GM21360 (cell line): ENCODE data around the gene NOTUM.
"Not testable (repeated sequence)": the region's sequence is repeated elsewhere in the genome, so short reads cannot be mapped to it uniquely, and the experiment has no call there.

Source experiments
- ATAC-seq: cut with Tn5 transposase; IDR thresholded peaks from one replicate; pipeline ENCODE4 v1.9.1; 2021; ENCODE audit warnings: mild to moderate bottlenecking, moderate library complexity; ENCODE audit not compliant: unreplicated experiment

The NOTUM gene

DNA sequence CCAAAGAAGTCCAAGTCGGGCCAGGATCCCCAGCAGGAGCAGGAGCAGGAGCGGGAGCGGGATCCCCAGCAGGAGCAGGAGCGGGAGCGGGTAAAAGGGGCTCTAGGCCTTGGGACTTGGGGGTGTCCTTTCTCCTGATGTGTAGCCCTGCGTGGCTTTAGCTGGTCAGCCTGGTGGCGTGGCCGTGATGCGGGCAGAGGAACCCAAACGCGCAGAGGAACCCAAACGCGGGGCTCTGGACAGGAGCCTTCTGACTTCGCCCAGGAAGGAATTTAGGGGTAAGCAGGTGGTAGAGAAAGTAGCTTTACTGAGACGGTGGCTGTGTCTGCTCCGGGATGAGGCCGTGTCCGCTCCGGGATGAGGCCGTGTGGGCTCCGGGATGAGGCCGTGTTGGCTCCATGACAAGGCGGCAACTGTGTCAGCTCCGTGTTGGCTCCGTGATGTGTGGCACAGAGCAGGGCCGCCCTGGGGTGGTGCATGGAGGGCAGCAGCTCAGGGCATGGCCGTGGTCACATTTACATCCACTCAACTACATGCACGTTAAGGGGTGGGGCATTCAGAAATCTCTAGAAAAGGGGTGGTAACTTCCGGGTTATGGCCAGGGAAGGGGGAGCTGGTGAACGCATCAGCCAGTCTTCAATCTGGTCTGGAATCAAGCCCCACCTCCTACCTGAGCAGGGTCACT lies 35.9 kb upstream of the NOTUM start:
- ATAC-seq: no peak

DNA sequence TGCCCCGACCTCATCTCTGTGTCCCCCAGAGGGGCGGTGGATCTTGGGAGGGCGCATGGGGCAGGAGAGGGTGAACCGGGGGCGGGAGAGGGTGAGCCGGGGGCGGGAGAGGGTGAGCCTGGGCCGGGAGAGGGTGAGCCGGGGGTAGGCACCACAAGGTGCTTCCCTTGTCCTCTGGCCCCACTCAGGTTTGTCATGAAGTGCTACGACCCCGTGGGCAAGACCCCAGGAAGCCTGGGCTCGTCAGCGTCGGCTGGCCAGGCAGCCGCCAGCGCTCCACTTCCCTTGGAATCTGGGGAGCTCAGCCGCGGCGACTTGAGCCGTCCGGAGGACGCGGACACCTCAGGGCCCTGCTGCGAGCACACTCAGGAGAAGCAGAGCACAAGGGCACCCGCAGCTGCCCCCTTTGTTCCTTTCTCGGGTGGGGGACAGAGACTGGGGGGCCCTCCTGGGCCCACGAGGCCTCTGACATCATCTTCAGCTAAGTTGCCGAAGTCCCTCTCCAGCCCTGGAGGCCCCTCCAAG lies 35.3 kb upstream of the NOTUM start:
- ATAC-seq: no peak

DNA sequence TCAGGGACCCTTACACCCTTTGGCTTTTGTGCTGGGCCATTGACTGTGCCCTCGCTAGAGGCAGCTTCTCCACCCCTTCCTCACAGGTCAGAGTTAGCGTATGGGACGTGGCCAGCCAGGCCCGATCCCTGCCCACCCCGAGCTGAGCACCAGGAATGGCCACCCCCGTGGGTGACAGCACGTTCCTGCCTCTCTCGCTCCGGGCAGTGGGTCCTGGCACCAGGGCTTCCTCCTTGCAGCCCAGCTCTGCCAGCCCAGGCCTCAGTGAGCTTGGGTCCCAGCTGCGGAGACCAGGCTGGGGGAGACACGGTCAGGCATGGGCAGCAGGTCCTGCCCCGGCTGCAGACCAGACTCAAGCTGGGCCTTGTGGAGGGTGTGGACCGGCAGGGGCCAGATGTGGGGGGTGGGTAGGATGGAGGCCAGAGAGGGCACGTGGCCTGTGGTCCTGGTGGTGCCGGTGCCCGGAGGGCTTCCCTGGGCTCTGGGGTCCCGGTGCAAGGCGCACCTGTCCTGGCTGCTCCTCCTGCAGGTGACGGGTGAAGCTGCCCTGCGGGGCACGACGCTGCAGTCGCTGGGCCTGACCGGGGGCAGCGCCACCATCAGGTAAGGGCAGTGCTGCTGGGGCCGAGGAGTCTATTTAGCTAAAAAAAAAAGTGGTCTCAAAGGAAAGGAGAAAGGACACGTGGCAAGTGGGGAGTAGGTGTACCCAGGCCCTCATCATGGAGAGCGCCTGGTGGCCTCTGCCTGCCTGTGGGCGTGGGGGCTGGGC lies 34.7 kb upstream of the NOTUM start:
- ATAC-seq: no peak

DNA sequence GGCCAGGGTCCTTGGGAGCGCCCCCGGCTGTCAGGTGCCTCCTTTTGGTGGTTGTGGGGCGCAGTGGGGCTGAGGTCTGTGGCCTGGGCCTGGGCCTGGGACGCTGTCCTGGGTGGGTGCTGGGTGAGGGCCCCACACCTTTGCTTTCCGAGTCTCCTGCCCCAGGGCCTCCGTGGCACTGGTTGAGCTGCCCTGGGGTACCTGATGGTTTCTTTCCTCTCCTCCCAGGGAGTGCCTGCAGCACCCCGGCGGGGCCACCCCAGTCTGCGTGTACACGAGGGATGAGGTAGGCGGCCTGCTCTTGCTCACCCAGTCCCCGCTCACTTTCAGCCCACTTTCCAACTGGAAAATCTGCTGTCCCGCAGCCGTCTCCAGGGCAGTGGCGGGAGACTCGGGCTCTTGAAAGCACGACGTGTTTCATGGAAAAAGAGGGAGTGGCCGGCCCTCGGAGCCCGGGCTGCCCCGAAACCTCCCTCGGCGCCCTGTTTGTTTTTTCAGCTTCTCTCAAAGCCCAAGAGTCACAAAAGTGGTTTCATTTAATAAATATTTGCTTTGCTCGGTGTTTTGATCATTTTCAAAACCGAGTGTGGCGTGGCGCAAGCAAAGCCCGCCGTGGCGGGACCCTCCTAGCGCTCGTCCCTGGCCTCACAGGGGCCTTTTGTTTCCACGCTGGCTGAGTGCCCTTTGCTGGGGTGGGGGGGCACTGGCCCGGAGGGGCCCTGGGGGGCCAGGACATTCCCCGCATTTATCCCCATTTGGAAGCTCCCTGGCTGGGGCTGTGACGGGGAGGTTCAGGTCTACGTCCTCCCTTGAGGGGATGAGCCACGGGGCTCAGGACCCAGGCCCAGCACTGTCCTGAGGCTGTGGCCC lies 33.8 kb upstream of the NOTUM start:
- no peak for ATAC-seq

DNA sequence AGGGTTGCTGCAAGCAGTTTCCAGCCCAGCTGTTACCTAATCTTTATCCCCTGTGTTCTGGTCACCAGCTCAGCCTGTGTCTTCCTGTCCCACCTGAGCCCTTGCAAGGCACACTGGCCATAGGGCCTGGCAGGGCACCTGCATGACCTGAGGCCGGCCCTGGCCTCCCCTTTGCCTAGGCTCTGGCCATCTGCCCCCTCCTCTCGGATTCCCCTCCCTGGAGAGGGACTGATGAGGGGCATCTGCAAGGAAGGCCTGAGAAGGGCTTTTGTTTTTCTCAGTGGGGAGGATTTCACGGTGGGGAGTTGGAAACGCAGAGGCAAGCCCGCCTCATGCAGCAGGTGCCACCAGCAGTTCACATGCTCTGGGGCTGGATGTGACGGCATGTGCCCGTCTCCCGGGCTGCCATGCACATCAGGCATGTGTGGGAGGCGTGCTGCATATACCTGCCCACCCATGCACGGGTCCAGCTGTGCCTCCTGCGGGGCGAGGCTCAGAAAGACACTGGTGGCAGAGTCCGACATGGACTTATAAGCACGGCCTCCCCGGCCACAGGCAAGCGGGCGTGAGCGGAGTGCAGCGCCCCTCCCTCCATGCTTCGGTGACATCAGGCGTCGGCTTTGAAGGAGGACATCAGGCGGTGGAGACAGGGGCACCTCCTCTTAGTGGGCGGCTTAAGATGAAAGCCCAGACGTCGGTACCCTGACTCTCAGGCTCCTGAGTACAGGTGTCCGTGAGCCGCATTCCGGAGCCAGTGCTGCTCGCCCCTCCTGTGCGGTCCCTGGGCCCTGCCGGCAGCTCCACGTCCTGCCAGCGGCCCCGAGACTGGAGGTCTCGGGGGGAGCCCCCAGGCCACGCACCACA lies 33.0 kb upstream of the NOTUM start:
- ATAC-seq: no peak

DNA sequence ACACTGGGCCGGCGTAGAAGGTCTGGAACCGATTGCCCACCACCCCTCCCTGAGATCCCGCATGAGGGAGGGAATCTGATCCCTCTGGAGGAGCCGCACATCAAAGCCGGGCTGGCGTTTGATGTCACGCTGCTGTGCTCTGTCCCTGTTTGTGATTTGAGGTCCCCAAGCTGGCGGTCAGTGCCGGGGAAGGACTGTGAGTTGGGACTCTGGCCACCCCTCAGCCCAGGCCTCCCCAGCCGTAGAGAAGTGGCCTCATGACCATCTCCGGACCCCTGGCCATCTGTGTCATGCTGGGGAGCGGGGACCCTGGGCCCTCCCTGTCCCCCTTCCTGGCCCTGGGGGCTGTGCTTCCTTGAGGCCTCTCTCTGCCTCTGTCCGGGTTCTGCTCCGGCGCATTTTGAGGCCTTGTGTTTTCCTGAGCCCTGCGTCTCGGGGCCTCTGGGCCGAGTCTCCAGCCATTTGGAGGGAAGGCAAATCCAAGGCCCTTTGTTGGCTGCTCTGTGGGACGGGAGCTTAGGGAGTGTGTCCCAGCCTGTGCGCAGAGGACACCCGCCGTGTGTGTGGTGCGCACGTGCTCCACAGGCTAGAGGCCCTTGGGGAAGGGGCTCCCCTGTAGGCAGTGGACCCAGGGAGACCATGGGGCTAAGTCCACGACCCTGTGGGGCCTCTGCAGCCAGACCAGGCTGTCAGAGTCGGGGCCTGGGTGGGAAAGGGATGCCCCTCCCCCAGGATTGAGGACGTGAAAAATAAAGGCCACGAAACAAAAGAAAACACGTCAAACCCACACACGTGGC lies 31.5 kb upstream of the NOTUM start:
- no peak for ATAC-seq

DNA sequence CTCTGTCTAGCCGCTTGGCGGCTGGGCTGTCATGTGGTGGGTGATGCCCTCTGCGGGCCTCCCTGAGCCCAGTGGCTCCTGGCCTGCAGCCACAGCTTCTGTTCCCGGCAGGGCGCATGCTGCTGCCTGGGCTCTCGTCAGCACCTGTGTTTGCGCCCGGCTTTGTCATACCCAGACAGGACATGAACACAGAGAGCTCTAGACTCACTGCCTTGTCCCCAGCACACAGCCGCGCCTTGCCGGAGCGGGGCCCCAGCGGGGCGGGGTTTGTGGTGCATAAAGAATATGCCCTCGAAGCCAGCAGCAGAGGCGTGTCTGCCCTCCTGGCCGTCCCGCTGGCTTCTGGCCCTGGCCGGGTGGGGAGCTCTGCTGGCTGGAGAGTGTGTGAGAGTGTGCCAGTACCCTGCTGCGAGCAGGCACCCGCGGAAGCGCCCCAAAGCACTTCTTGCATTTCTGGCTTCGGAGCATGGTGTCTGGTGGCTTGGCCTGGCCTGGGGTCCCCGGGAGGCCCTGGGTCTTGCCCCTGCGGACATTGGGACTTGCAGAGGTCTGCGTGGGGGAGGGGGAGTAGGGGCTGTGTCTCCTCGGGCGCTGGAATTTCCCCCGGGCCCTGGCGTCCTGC lies 30.8 kb upstream of the NOTUM start:
- ATAC-seq: no peak

DNA sequence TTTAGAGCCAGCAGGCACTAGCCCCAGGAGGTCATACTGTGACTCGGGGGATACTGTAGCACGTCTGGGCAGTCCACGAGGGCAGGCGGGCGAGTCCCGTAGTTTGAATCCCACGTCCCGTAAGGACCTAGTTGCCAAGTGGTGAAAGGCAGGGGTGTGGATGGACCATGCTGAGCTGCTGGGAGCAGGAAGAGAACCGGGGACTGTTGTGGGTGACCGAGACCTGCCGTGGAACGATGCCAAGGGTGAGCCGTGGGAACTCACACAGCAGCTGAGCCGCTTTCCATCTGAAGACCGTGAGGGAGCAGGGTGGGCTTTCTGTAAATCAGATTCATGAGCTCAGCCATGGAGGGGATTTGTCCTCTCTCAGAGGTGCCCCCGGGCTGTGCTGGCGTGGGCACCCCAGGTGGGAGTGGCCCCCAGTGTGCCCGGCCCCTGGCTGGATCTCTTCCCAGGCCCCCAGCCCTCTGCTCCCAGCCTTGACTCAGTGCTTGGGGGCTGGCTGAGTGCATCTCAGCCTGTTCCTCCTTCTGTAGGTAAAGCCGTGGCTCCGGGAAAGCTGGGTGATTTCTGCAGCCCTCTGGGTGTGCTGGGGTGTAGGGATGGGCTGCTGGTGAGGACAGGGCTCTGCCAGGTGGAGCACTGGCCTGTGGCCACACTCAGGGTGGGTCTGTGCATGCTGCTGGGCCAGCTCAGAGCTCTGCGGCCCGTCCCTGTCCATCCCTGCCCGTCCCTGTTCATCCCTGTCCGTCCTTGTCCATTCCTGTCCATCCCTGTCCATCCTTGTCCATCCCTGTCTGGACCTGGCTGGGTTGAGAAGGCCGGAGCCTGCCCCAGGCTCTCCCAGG lies 30.1 kb upstream of the NOTUM start:
- no peak for ATAC-seq

DNA sequence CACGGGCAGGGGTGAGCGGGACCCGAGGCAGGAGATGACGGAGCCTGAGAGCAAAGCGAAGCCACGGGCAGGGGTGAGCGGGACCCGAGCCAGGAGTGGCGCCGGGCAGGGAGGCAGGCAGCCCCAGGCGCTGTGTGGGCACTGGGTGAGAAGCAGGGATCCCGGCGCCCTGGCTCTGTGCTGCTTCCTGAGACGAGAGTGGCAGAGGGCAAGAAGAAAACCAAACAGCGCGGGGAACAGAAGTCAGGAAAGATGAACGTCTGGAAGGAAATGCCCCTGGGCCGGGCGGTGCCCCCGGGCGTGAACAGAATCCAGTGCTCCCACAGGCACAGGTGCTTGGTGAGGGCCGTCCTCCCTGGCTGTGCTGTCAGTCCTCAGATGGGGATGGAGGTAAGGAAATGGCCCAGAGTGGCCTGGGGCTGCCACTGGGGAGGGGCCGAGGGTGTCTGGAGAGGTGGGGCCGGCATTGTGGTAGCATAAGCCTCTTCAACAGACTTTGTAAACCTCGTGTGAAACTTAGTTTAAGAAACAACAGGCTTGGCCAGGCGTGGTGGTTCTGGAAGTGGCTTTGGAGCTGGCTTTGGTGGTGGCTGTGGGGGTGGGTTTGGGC lies 26.3 kb upstream of the NOTUM start:
- no peak for ATAC-seq

DNA sequence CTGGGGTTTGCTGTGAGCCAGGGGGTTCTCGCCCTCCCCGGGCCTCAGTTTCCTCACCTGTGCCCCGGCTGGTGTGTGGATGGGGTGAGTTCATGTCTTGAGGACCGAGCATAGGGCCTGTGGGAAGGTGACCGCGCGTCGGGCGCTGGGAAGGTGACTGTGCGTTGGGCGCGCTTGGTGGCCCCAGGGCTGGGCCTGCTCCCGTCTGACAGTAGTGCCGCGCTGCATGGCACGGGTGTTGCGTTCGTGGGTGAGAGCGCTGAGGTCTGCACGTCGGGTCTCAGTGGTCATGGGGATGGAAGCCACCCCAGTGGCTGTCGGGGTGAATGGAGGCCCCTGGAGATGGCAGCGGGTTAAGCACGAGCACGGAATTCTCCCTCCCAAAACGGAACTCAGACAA lies 25.6 kb upstream of the NOTUM start:
- no peak for ATAC-seq

DNA sequence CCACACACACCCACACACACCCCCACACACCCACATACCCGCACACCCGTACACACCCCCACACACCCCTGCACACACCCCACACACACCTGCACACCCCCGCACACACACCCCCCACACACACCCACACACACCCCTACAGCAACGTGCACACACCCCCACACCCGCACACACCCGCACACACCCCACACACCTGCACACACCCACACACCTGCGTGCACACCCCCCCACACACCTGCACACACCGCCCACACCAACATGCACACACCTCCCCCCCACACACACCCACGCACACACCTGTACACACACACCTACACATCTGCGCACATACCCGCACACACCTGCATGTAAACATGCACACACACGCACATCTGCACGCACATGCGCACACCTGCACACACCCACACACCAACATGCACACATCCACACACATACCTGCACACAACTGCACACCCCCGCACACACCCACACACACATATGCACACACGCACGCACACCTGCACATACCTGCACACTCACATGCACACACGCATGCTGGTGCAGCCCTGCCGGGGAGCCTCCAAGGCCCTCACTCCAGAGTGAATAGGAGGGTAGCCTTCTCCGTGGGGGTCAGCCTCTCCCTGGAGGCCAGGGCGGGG lies 23.9 kb upstream of the NOTUM start:
- no peak for ATAC-seq

DNA sequence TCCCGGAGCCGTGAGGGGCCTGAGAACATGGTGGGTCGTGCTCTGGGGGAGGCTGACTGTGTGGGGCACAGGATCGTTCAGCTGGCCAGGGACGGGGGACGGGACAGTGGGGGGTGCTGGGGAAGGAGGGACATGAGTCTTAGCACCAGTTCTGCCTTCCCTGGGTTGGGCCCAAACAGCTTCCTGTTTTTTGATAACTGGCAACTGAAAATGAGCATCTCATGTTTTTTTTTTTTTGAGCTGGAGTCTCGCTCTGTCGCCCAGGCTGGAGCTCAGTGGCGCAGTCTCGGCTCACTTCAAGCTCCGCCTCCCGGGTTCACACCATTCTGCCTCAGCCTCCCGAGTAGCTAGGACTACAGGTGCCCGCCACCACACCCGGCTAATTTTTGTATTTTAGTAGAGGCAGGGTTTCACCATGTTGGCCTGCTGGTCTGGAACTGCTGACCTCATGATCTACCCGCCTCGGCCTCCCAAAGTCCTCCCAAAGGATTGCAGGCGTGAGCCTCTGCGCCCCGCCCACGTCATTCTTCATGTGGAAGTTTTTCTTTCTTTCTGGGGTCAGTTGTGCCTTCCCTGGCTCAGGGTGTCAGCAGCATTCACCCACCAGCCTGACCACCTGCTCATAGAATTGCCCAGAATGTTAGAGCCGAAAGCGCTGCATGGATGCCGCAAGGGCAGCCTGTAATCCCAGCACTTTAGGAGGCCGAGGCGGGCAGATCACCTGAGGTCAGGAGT lies 22.8 kb upstream of the NOTUM start:
- ATAC-seq: no peak

DNA sequence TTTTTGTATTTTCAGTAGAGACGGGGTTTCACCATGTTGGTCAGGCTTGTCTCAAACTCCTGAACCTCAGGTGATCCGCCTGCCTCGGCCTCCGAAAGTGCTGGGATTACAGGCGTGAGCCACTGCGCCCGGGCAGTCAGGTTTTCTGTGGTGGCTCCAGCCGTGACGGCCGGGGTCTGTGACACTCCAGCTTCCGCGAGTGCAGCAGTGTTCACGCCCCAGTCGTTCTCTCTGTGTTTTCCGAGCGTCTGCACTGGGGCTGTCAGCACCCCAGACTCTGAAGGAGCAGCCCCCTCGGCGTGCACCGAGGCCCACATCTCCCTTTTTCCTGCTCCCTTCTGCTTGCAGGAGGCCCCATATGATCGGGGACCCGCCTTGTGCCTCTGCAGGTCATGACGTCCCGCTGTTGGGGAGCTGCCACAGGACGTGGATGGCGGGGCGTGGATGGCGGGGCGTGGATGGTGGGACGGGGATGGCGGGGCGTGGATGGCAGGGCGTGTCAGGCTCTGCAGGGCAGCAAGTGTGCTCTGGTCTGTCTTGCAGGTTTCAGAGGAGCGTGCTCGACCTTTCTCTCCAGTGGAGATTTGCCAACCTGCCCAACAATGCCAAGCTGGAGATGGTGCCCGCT lies 22.1 kb upstream of the NOTUM start:
- ATAC-seq: no peak

DNA sequence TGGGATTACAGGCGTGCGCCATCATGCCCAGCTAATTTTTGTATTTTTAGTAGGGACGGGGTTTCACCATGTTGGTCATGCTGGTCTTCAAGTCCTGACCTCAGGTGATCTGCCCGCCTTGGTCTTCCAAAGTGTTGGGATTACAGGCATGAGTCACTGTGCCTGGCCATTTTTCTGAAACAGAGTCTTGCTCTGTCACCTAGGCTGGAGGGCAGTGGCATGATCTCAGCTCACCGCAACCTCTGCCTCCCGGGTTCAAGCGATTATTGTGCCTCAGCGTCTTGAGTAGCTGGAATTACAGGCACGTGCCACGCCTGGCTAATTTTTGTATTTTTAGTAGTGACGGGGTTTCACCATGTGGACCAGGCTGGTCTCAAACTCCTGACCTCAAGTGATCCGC lies 20.5 kb upstream of the NOTUM start:
- ATAC-seq: not testable (repeated sequence)

DNA sequence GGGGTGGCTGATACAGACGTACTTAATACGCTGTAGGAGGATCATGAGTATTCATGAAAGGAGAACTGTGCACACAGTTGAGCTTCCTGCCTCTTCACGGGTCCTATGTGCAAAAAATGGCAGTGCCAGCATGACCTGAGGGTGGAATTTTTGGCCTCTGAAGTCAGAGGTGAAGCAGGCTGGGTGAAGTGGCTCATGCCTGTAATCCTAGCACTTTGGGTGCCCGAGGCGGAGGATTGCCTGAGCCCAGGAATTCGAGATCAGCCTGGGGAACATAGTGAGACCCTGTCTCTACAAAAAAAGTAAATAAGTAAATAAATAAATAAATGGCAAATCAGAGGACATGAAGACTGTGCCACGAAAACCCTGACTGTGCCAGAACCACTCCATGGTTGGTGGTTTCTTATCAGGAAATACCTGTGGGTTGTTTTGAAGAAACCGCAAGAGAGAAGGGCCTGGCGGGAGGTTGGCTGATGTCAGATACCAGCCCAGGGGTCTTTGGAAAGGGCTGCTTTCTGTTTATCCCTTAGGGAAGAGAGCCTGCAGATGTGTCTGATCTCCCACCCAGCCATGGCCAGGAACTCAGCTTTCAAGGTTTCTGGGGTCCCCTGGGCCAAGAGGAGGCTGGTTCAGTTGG lies 19.8 kb upstream of the NOTUM start:
- no peak for ATAC-seq

DNA sequence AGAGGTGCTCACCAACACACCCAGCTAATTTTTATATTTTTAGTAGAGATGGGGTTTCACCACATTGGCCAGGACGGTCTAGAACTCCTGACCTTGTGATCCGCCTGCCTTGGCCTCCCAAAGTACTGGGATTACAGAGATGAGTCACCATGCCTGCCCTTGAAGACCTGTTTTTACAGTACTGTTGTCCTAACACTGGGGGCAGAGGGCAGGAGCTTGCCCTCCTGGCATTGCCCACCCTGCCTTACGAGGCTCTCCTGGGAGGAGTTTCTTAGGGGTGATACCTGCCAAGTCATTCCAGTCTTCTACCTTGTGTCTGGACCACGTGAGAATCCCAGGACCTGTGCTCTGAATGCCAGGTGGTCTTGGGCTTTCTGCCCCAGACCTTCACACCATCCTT lies 19.1 kb upstream of the NOTUM start:
- no peak for ATAC-seq
